Mesenchymal stem cell (in vitro differentiated cells and primary cell): Measurements from ENCODE around the gene CLIC2. TPM values are rescaled to one million over a fixed set of nuclear protein-coding genes. Genes with fewer than 3 reads are reported as not detected.
A peak's percentile ranks its signal among the peaks of the same experiment; 100 is the strongest.

Experiments used
- DNase-seq: peaks from one replicate; pipeline ENCODE4 v3.0.0-alpha.2; 2013
- H2AFZ ChIP-seq: one replicate; pipeline ENCODE4 v1.6.1; 2013; ENCODE audit warnings: low read depth, mild to moderate bottlenecking, control low read depth, inconsistent platforms, low read length, moderate library complexity
- H2AK5ac ChIP-seq: 2 replicates; pipeline ENCODE4 v1.6.1; 2013; ENCODE audit warnings: low read length, moderate library complexity, mild to moderate bottlenecking, inconsistent platforms; ENCODE audit not compliant: severe bottlenecking
- H2BK120ac ChIP-seq: one replicate; pipeline ENCODE4 v1.6.1; 2013; ENCODE audit warnings: low read depth, mild to moderate bottlenecking, inconsistent platforms, low read length, moderate library complexity
- H2BK12ac ChIP-seq, 2 experiments: one replicate each; pipeline ENCODE4 v1.6.1; 2013; ENCODE audit warnings: inconsistent platforms in 2 of 2, low read length in 2 of 2, mild to moderate bottlenecking in 2 of 2, moderate library complexity in 2 of 2, control low read depth in 1 of 2
- H2BK15ac ChIP-seq: one replicate; pipeline ENCODE4 v1.6.1; 2013; ENCODE audit warnings: mild to moderate bottlenecking, low read depth, inconsistent platforms; ENCODE audit not compliant: poor library complexity, severe bottlenecking
- H2BK5ac ChIP-seq: 2 replicates; pipeline ENCODE4 v1.6.1; 2013; ENCODE audit warnings: low read depth, mild to moderate bottlenecking, low read length, control low read depth, inconsistent platforms; ENCODE audit not compliant: poor library complexity, severe bottlenecking
- H3K14ac ChIP-seq, 2 experiments: one replicate each; pipeline ENCODE4 v1.6.1; 2013; ENCODE audit warnings: inconsistent platforms in 2 of 2, low read length in 2 of 2, control low read depth in 1 of 2, mild to moderate bottlenecking in 1 of 2, moderate library complexity in 1 of 2
- H3K18ac ChIP-seq, 2 experiments: one replicate each; pipeline ENCODE4 v1.6.1; 2013; ENCODE audit warnings: inconsistent platforms in 2 of 2, low read length in 2 of 2, control low read depth in 1 of 2, low read depth in 1 of 2, mild to moderate bottlenecking in 1 of 2
- H3K23ac ChIP-seq, 2 experiments: one replicate each; pipeline ENCODE4 v1.6.1; 2013; ENCODE audit warnings: inconsistent platforms in 2 of 2, low read length in 2 of 2, mild to moderate bottlenecking in 2 of 2, moderate library complexity in 2 of 2, control low read depth in 1 of 2
- H3K27ac ChIP-seq: 2 replicates; pipeline ENCODE4 v1.5.1; 2013; ENCODE audit warnings: mild to moderate bottlenecking, moderate library complexity, low read length, control low read depth, inconsistent platforms; ENCODE audit not compliant: poor library complexity, severe bottlenecking
- H3K27me3 ChIP-seq, 2 experiments: 2 replicates each; pipeline versions ENCODE4 v1.6.1 to v1.7.0; 2013; ENCODE audit warnings: low read length in 2 of 2, mild to moderate bottlenecking in 2 of 2, moderate library complexity in 2 of 2, control low read depth in 1 of 2, inconsistent platforms in 1 of 2; ENCODE audit not compliant: control insufficient read depth in 1 of 2, insufficient read depth in 1 of 2
- H3K36me3 ChIP-seq, 2 experiments: 2 replicates each; pipeline versions ENCODE4 v1.6.1 to v1.7.0; 2013; ENCODE audit warnings: low read length in 2 of 2, control low read depth in 1 of 2, inconsistent platforms in 1 of 2, low read depth in 1 of 2, mild to moderate bottlenecking in 1 of 2; ENCODE audit not compliant: insufficient read depth in 2 of 2, control insufficient read depth in 1 of 2
- H3K4ac ChIP-seq, 2 experiments: one replicate each; pipeline ENCODE4 v1.6.1; 2013; ENCODE audit warnings: inconsistent platforms in 2 of 2, low read length in 2 of 2, mild to moderate bottlenecking in 2 of 2, moderate library complexity in 2 of 2, control low read depth in 1 of 2, low read depth in 1 of 2
- H3K4me1 ChIP-seq: 2 replicates; pipeline ENCODE4 v1.6.1; 2013; ENCODE audit warnings: low read depth, low read length, control low read depth; ENCODE audit not compliant: control insufficient read depth, insufficient read depth
- H3K4me2 ChIP-seq: 2 replicates; pipeline ENCODE4 v1.6.1; 2013; ENCODE audit warnings: low read length, mild to moderate bottlenecking, inconsistent platforms; ENCODE audit not compliant: poor library complexity, severe bottlenecking
- H3K4me3 ChIP-seq, 2 experiments: 2 replicates each; pipeline versions ENCODE4 v1.5.1 to v1.7.0; 2013; ENCODE audit warnings: low read length in 2 of 2, mild to moderate bottlenecking in 2 of 2, control low read depth in 1 of 2, low read depth in 1 of 2; ENCODE audit not compliant: insufficient read depth in 1 of 2
- H3K79me1 ChIP-seq: replicated peaks from 2 replicates; pipeline ENCODE4 v1.6.1; 2013; ENCODE audit warnings: mild to moderate bottlenecking, control low read depth, low read length, inconsistent platforms; ENCODE audit not compliant: poor library complexity, severe bottlenecking
- H3K9ac ChIP-seq: 2 replicates; pipeline ENCODE4 v1.7.0; 2013; ENCODE audit warnings: mild to moderate bottlenecking, low read length, moderate library complexity
- H3K9me3 ChIP-seq: 2 replicates; pipeline ENCODE4 v1.7.0; 2013; ENCODE audit warnings: mild to moderate bottlenecking, low read length; ENCODE audit not compliant: control insufficient read depth
- H4K8ac ChIP-seq: one replicate; pipeline ENCODE4 v1.6.1; 2013; ENCODE audit warnings: inconsistent platforms, mild to moderate bottlenecking, low read length, moderate library complexity
- H4K91ac ChIP-seq: one replicate; pipeline ENCODE4 v1.6.1; 2013; ENCODE audit warnings: mild to moderate bottlenecking, low read length, inconsistent platforms
- small RNA-seq: library from polyadenylated mRNA; stranded (forward); fragments of <200 nt; extraction: miRNeasy Mini kit (QIAGEN cat#:217004); gene quantifications from one replicate; pipeline ENCODE3, GENCODE V24; 2013; ENCODE audit warnings: low read depth

The CLIC2 gene

GRCh38 chrX:155235891-155236290 lies 98.5 kb downstream of the CLIC2 start:
- Histone ChIP-seq H2BK120ac (no peak overlapping the region), H3K9ac (no peak overlapping the region)

GRCh38 chrX:155231163-155231562 lies 103.3 kb downstream of the CLIC2 start:
- no peak overlapping the region for H4K91ac ChIP-seq
- no peak overlapping the region for H2BK5ac ChIP-seq
- H2BK15ac ChIP-seq: no peak overlapping the region
- no peak overlapping the region for H3K9ac ChIP-seq
- no peak overlapping the region for H2BK120ac ChIP-seq
- no peak overlapping the region for H2AFZ ChIP-seq
- no peak overlapping the region for H3K4me2 ChIP-seq
- no peak overlapping the region for H3K27ac ChIP-seq
- no peak overlapping the region for H2AK5ac ChIP-seq
- no peak overlapping the region for H4K8ac ChIP-seq
- no peak overlapping the region for H2BK12ac ChIP-seq
- H3K23ac ChIP-seq: no peak overlapping the region
- H3K9me3 ChIP-seq: no peaks in the 10 kb centered on the region
- peaks cover 5 to 54% of the 10 kb centered on the region in 2 experiments for H3K36me3 ChIP-seq
- no peaks in the 10 kb centered on the region for H3K27me3 ChIP-seq
- H3K4ac ChIP-seq: no peak overlapping the region
- peaks cover 1% of the 10 kb centered on the region for H3K79me1 ChIP-seq
- no peak overlapping the region for H3K18ac ChIP-seq
- no peaks in the 10 kb centered on the region for H3K4me1 ChIP-seq
- DNase-seq: no peak
- no peak overlapping the region for H3K4me3 ChIP-seq
- no peak overlapping the region for H3K14ac ChIP-seq

More at GRCh38 chrX:155235891-155236290, 98.5 kb downstream of the CLIC2 start:
- Histone ChIP-seq H3K27ac (no peak overlapping the region), H3K23ac (no peak overlapping the region), H3K14ac (no peak overlapping the region), H2BK5ac (no peak overlapping the region), H3K79me1 (no peaks in the 10 kb centered on the region), H3K4ac (no peak overlapping the region), H3K18ac (no peak overlapping the region), H4K8ac (no peak overlapping the region), H2AFZ (no peak overlapping the region), H3K4me3 (no peak overlapping the region), H3K4me2 (no peak overlapping the region), H3K36me3 (peaks cover 8 to 65% of the 10 kb centered on the region in 2 experiments), H2BK12ac (no peak overlapping the region), H3K9me3 (no peaks in the 10 kb centered on the region), H3K27me3 (no peaks in the 10 kb centered on the region), H3K4me1 (no peaks in the 10 kb centered on the region), H2AK5ac (no peak overlapping the region), H4K91ac (no peak overlapping the region), H2BK15ac (no peak overlapping the region)
- peak; percentile 1 for DNase-seq

Small RNA genes lying within 50 kb of the gene (small RNA-seq; reads per million reads assigned to genes)
- not detected for gene AC234781.4
- gene MIR1184-2: not detected
